Vagina (tissue), 2 donors: ENCODE data around the gene NAP1L2. TPM values are rescaled to one million over a fixed set of nuclear protein-coding genes. Genes with fewer than 3 reads are reported as not detected.
A peak's percentile ranks its signal among the peaks of the same experiment; 100 is the strongest.

Experiments
- DNase-seq, 2 donors: peaks; one replicate each; pipeline ENCODE4 v3.0.0-alpha.2; 2017; ENCODE audit errors: extremely low spot score in 2 of 2
- H3K27ac ChIP-seq: fragments of 200-600 bp; sonication (generic); one replicate; pipeline ENCODE4 v1.5.1; 2019
- H3K27me3 ChIP-seq: fragments of 200-600 bp; sonication (generic); one replicate; pipeline ENCODE4 v1.5.1; 2019
- H3K36me3 ChIP-seq, 2 donors: fragments of 200-600 bp; sonication (generic); one replicate each; pipeline ENCODE4 v1.5.1; 2017 to 2019
- H3K4me1 ChIP-seq: fragments of 200-600 bp; sonication (generic); one replicate; pipeline ENCODE4 v1.5.1; 2019
- H3K4me3 ChIP-seq, 2 donors: fragments of 200-600 bp; sonication (generic); 1 replicate in 1 of 2; 2 replicates in 1 of 2; pipeline ENCODE4 v1.5.1; 2016 to 2019
- H3K9me3 ChIP-seq: fragments of 200-600 bp; sonication (generic); one replicate; pipeline ENCODE4 v1.5.1; 2019
- CTCF ChIP-seq, 3 experiments: fragments of 450-650 bp in 2 of 3; fragments of 200-600 bp in 1 of 3; sonication (generic) in 1 of 3; IDR thresholded peaks; one replicate each; pipeline ENCODE4 v1.5.1; 2017 to 2019; ENCODE audit warnings: antibody characterized with exemption in 3 of 3, mild to moderate bottlenecking in 2 of 3, moderate library complexity in 2 of 3
- POLR2A ChIP-seq, 2 donors: fragments of 450-650 bp; IDR thresholded peaks; one replicate each; pipeline ENCODE4 v1.6.1; 2017; ENCODE audit warnings: antibody characterized with exemption in 2 of 2, mild to moderate bottlenecking in 2 of 2, moderate library complexity in 2 of 2
- POLR2AphosphoS5 ChIP-seq, 2 donors: sonication (generic); formaldehyde crosslinking; IDR thresholded peaks; one replicate each; pipeline ENCODE4 v1.9.0; 2017; ENCODE audit warnings: antibody characterized with exemption in 2 of 2, mild to moderate bottlenecking in 2 of 2, low read depth in 1 of 2; ENCODE audit not compliant: insufficient read depth in 1 of 2
- intact Hi-C: fragments of 100-400 bp; cut with DNase I; formaldehyde crosslinking; loops from one replicate; pipeline ENCODE4 v1.15.1; 2023
- total RNA-seq: library from RNA; depleted of rRNA; stranded (reverse); fragments of >200 nt; gene quantifications from one replicate; pipeline ENCODE4 v1.2.3, GENCODE V29; 2016

NAP1L2 gene, protein sequence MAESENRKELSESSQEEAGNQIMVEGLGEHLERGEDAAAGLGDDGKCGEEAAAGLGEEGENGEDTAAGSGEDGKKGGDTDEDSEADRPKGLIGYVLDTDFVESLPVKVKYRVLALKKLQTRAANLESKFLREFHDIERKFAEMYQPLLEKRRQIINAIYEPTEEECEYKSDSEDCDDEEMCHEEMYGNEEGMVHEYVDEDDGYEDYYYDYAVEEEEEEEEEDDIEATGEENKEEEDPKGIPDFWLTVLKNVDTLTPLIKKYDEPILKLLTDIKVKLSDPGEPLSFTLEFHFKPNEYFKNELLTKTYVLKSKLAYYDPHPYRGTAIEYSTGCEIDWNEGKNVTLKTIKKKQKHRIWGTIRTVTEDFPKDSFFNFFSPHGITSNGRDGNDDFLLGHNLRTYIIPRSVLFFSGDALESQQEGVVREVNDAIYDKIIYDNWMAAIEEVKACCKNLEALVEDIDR
- total RNA-seq = 4.7 TPM

DNA sequence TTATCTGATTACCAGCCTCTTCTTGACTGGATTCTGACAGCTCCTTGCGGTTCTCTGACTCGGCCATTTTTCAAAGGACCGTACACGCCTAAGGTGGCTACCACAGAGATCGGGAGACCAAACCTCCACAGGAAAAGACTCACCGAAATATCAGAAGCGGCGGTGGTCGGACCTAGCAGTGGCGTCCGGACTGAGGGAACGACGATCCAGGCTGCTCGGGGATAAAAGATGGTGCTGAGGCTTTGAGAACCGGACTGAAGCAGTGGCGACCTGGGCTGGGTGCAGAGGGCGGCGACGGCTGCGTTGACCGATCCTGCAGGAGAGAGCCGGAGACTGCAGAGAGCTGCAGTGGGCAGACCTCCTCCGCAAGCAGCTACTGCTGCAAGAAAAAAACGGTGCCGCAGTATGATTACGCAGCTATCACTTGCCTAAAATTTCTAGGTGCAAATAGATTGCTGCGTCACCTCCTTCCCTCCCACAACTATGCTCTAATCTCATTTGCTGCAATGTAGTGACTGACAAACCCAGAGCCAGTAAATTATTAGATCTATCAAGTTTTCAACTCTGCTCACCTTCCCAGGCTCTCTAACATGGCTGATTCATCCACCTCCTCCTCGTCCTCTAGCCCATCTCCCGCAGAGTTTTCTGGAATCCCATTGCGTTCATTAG, at the start of gene NAP1L2:
Gene NAP1L2 (minus strand): TSS at position 426 of the 669 bp plus-strand sequence. CDS start 359 bp downstream, at position 67.
- no peaks in the 10 kb centered on the region for H3K36me3 ChIP-seq
- no peaks in the 10 kb centered on the region for H3K27me3 ChIP-seq
- TF ChIP-seq POLR2A (IDR thresholded peaks at IDR 0.05) (peak in 1 of 2 donors; percentile 46), POLR2AphosphoS5 (IDR thresholded peaks at IDR 0.05; ENCODE audit: insufficient read depth in 1 of 2, low read depth in 1 of 2) (peak in 1 of 2 donors; percentile 69), CTCF (IDR thresholded peaks at IDR 0.05) (no peak)
- peak within 1 kb of the TSS; percentile 59 for H3K27ac ChIP-seq
- intact Hi-C loops = no loop called here
- H3K4me1 ChIP-seq = no peaks in the 10 kb centered on the region
- peak within 1 kb of the TSS; percentile 45 to 52 for H3K4me3 ChIP-seq
- no peaks in the 10 kb centered on the region for H3K9me3 ChIP-seq
- no peak for DNase-seq

- Histone ChIP-seq H3K9me3 (no peaks in the 10 kb centered on the region), H3K27ac (no peak overlapping the region), H3K36me3 (no peaks in the 10 kb centered on the region), H3K27me3 (no peaks in the 10 kb centered on the region), H3K4me3 (no peak overlapping the region), H3K4me1 (no peaks in the 10 kb centered on the region)
- intact Hi-C loops = no loop called here
- TF ChIP-seq CTCF (IDR thresholded peaks at IDR 0.05) = no peak
- no peak for TF ChIP-seq POLR2AphosphoS5 (IDR thresholded peaks at IDR 0.05; ENCODE audit: insufficient read depth in 1 of 2, low read depth in 1 of 2)
- no peak for TF ChIP-seq POLR2A (IDR thresholded peaks at IDR 0.05)
- no peak for DNase-seq
These were observed 48.3 kb upstream of the NAP1L2 start for GRCh38 chrX:73262991-73263390.

DNA sequence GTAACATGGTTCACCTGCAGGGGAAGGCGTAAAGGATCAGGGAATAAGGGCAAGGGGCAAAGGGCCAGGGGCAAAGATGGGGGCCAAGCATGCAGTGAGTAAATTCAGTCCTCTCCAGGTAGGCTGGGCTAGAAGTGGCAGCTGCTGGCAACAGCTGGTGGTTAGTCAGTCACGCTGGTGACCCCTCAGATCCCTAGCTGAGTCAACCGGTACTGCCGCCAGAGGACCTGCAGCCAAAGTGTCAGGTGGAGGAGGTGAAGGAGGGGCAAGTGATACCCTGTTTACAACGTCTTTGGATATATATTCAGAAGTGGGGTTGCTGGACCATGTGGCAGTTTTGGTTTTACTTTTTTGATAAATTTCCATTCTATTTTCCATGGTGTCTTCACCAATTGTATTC, 24.6 kb upstream of the NAP1L2 start:
- no peaks in the 10 kb centered on the region for H3K36me3 ChIP-seq
- no peak for DNase-seq
- TF ChIP-seq POLR2A (IDR thresholded peaks at IDR 0.05) = no peak
- TF ChIP-seq POLR2AphosphoS5 (IDR thresholded peaks at IDR 0.05; ENCODE audit: insufficient read depth in 1 of 2, low read depth in 1 of 2) = no peak
- no peak for TF ChIP-seq CTCF (IDR thresholded peaks at IDR 0.05)
- H3K4me1 ChIP-seq = no peaks in the 10 kb centered on the region
- intact Hi-C loops = no loop called here
- H3K27me3 ChIP-seq = no peaks in the 10 kb centered on the region
- no peak overlapping the region for H3K4me3 ChIP-seq
- H3K9me3 ChIP-seq = no peaks in the 10 kb centered on the region
- no peak overlapping the region for H3K27ac ChIP-seq

DNA sequence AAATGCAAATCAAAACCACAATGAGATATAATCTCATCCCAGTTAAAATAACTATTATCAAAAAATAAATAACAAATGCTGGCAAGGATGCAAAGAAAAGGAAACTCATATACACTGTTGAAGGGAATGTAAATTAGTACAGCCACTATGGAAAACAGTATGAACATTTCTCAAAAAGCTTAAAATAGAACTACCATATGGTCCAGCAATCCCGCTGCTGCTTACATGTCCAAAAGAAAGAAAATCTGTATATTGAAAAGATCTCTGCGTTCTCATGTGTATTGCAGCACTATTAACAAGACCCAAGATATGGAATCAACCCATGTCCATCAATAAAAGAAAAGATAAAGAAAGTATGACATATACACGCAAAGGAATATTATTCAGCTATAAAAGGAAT, 3.0 kb upstream of the NAP1L2 start:
- Histone ChIP-seq H3K27me3 (no peaks in the 10 kb centered on the region), H3K36me3 (no peaks in the 10 kb centered on the region), H3K4me3 (no peak overlapping the region), H3K9me3 (no peaks in the 10 kb centered on the region), H3K4me1 (no peaks in the 10 kb centered on the region), H3K27ac (no peak overlapping the region)
- DNase-seq = no peak
- intact Hi-C loops = no loop called here
- TF ChIP-seq POLR2A (IDR thresholded peaks at IDR 0.05) = no peak
- no peak for TF ChIP-seq CTCF (IDR thresholded peaks at IDR 0.05)
- TF ChIP-seq POLR2AphosphoS5 (IDR thresholded peaks at IDR 0.05; ENCODE audit: insufficient read depth in 1 of 2, low read depth in 1 of 2) = no peak
